HL-60 (cell line): Measurements from ENCODE around the gene MCTS1.

Experiments used
- CTCF ChIP-seq: IDR thresholded peaks from one replicate; pipeline ENCODE4 v1.5.1; 2011; ENCODE audit warnings: low read length, control low read depth, inconsistent platforms; ENCODE audit not compliant: insufficient read depth
- POLR2AphosphoS5 ChIP-seq: IDR thresholded peaks from 2 replicates; pipeline ENCODE4 v1.6.1; 2012; ENCODE audit warnings: low read depth
- REST ChIP-seq: IDR thresholded peaks from 2 replicates; pipeline ENCODE4 v1.6.1; 2012; ENCODE audit warnings: low read depth; ENCODE audit not compliant: insufficient replicate concordance
- SPI1 ChIP-seq: IDR thresholded peaks from 2 replicates; pipeline ENCODE4 v1.6.1; 2012; ENCODE audit warnings: low read depth, mild to moderate bottlenecking, borderline replicate concordance

GRCh38 chrX:120647127-120647526, 43.2 kb downstream of the MCTS1 start:
- TF ChIP-seq CTCF, result no peak
- TF ChIP-seq POLR2AphosphoS5, result no peak
- TF ChIP-seq SPI1, result no peak
- TF ChIP-seq REST, result no peak
